GM19099 (cell line): ENCODE measurements around the gene CLDN19.

Source experiments
- POLR2A ChIP-seq: IDR thresholded peaks from 3 replicates; pipeline ENCODE4 v1.6.1; 2011; ENCODE audit warnings: low read depth; ENCODE audit not compliant: insufficient read length; ENCODE audit errors: extremely low read depth

Gene CLDN19

GRCh38 chr1:42747125-42747524 is 7.1 kb upstream of the CLDN19 start:
- no peak for TF ChIP-seq POLR2A

- no peak for TF ChIP-seq POLR2A
These were observed 6.5 kb upstream of the CLDN19 start for GRCh38 chr1:42746436-42747105.

- TF ChIP-seq POLR2A = no peak
These were observed 5.8 kb upstream of the CLDN19 start for GRCh38 chr1:42745851-42746250.

GRCh38 chr1:42744148-42744413 is 4.0 kb upstream of the CLDN19 start:
- no peak for TF ChIP-seq POLR2A

- no peak for TF ChIP-seq POLR2A
These were observed 3.5 kb upstream of the CLDN19 start for GRCh38 chr1:42743317-42744147.

GRCh38 chr1:42742617-42743316 is 2.7 kb upstream of the CLDN19 start:
- TF ChIP-seq POLR2A = no peak

GRCh38 chr1:42742141-42742540 is 2.1 kb upstream of the CLDN19 start:
- no peak for TF ChIP-seq POLR2A

GRCh38 chr1:42741706-42742105 is 1.7 kb upstream of the CLDN19 start:
- TF ChIP-seq POLR2A = no peak

- TF ChIP-seq POLR2A = no peak
These were observed 980 bp upstream of the CLDN19 start for GRCh38 chr1:42740851-42741580.

GRCh38 chr1:42738678-42739226 is 1.3 kb downstream of the CLDN19 start:
- TF ChIP-seq POLR2A = no peak

- no peak for TF ChIP-seq POLR2A
These were observed 1.9 kb downstream of the CLDN19 start for GRCh38 chr1:42737986-42738677.

- no peak for TF ChIP-seq POLR2A
These were observed 2.8 kb downstream of the CLDN19 start for GRCh38 chr1:42737257-42737656.

- TF ChIP-seq POLR2A = no peak
These were observed 3.4 kb downstream of the CLDN19 start for GRCh38 chr1:42736571-42737200.

- TF ChIP-seq POLR2A = no peak
These were observed 3.9 kb downstream of the CLDN19 start for GRCh38 chr1:42736152-42736551.
